B cell (primary cell): ENCODE measurements around the gene SEC16B. TPM values are rescaled to one million over a fixed set of nuclear protein-coding genes. Genes with fewer than 3 reads are reported as not detected.

Experiments used
- ATAC-seq: fragments of 200-7000 bp; cut with Tn5 transposase; one replicate; pipeline ENCODE4 v1.10.0; 2021; ENCODE audit warnings: low read depth, mild to moderate bottlenecking, moderate number of reproducible peaks, moderate library complexity
- CTCF ChIA-PET: fragments of 350-600 bp; sonication (Branson Sonifier 250); formaldehyde crosslinking; loops from one replicate; lab custom pipeline; 2021; ENCODE audit warnings: antibody characterized with exemption, inconsistent platforms; lab: Charles Lee
- POLR2A ChIA-PET: fragments of 350-600 bp; sonication (Branson Sonifier 250); formaldehyde crosslinking; loops from one replicate; lab custom pipeline; 2021; ENCODE audit warnings: antibody characterized with exemption; lab: Charles Lee
- DNase-seq: peaks from one replicate; pipeline ENCODE4 v3.0.0; 2013
- H2AFZ ChIP-seq: 2 replicates; pipeline ENCODE4 v1.6.1; 2012; ENCODE audit warnings: mild to moderate bottlenecking, low read depth, low read length; ENCODE audit not compliant: insufficient read depth, poor library complexity, severe bottlenecking
- H3K27ac ChIP-seq, 2 donors: 1 replicate in 1 of 2; 2 replicates in 1 of 2; pipeline ENCODE4 v1.5.1; 2012 to 2013; ENCODE audit warnings: low read length in 2 of 2, mild to moderate bottlenecking in 2 of 2, moderate library complexity in 1 of 2
- H3K27me3 ChIP-seq, 4 experiments: fragments of 200-600 bp in 1 of 4; sonication (generic) in 1 of 4; replicated peaks in 1 of 4; 1 replicate in 2 of 4; 2 replicates in 2 of 4; pipeline versions ENCODE4 v1.6.1 to v1.7.0; 2013 to 2016; ENCODE audit warnings: low read length in 3 of 4, mild to moderate bottlenecking in 2 of 4, mixed read lengths in 1 of 4, moderate library complexity in 1 of 4; ENCODE audit not compliant: insufficient read depth in 4 of 4, control insufficient read depth in 3 of 4; ENCODE audit errors: control extremely low read depth in 1 of 4
- H3K36me3 ChIP-seq, 2 experiments: replicated peaks in 1 of 2; 1 replicate in 1 of 2; 2 replicates in 1 of 2; pipeline versions ENCODE4 v1.6.1 to v1.7.1; 2013; ENCODE audit warnings: low read length in 1 of 2; ENCODE audit not compliant: insufficient read depth in 2 of 2, control insufficient read depth in 1 of 2; ENCODE audit errors: control extremely low read depth in 1 of 2, extremely low read depth in 1 of 2
- H3K4me1 ChIP-seq, 2 donors: fragments of 200-600 bp in 1 of 2; sonication (generic) in 1 of 2; 1 replicate in 1 of 2; 2 replicates in 1 of 2; pipeline versions ENCODE4 v1.5.1 to v1.6.1; 2013 to 2017; ENCODE audit warnings: low read length in 2 of 2; ENCODE audit not compliant: control insufficient read depth in 2 of 2, insufficient read depth in 2 of 2
- H3K4me2 ChIP-seq: replicated peaks from 2 replicates; pipeline ENCODE3; 2012; ENCODE audit warnings: mild to moderate bottlenecking, low read depth, low read length; ENCODE audit not compliant: poor library complexity, severe bottlenecking
- H3K4me3 ChIP-seq, 5 experiments: fragments of 200-600 bp in 1 of 5; sonication (generic) in 1 of 5; 1 replicate in 3 of 5; 2 replicates in 2 of 5; pipeline versions ENCODE4 v1.5.1 to v1.7.0; 2011 to 2016; ENCODE audit warnings: low read length in 4 of 5, mild to moderate bottlenecking in 4 of 5, low read depth in 2 of 5, control low read depth in 1 of 5, moderate library complexity in 1 of 5; ENCODE audit not compliant: insufficient read depth in 1 of 5; ENCODE audit errors: control extremely low read depth in 1 of 5, extremely low read depth in 1 of 5
- H3K79me2 ChIP-seq: fragments of 200-600 bp; sonication (generic); one replicate; pipeline ENCODE4 v1.6.0; 2016; ENCODE audit warnings: low read length; ENCODE audit not compliant: control insufficient read depth, insufficient read depth
- H3K9ac ChIP-seq: fragments of 200-600 bp; sonication (generic); 2 replicates; pipeline ENCODE4 v1.6.1; 2017; ENCODE audit warnings: mild to moderate bottlenecking, low read length, moderate library complexity
- H3K9me3 ChIP-seq, 3 donors: one replicate each; pipeline versions ENCODE4 v1.6.1 to v1.7.1; 2013; ENCODE audit warnings: low read length in 2 of 3; ENCODE audit not compliant: control insufficient read depth in 2 of 3, insufficient read depth in 1 of 3; ENCODE audit errors: control extremely low read depth in 1 of 3
- H4K20me1 ChIP-seq: 2 replicates; pipeline ENCODE4 v1.6.0; 2012; ENCODE audit warnings: mild to moderate bottlenecking, low read length; ENCODE audit not compliant: insufficient read depth, control insufficient read depth, poor library complexity, severe bottlenecking
- H3K27ac Mint-ChIP-seq: one replicate; pipeline ENCODE4 v1.8.0; 2021; ENCODE audit warnings: mixed read lengths
- H3K27me3 Mint-ChIP-seq: one replicate; pipeline ENCODE4 v1.8.0; 2021; ENCODE audit warnings: mixed read lengths
- H3K4me1 Mint-ChIP-seq: one replicate; pipeline ENCODE4 v1.8.0; 2021; ENCODE audit warnings: mixed read lengths
- H3K4me3 Mint-ChIP-seq: one replicate; pipeline ENCODE4 v1.8.0; 2021; ENCODE audit warnings: mixed read lengths
- H3K9me3 Mint-ChIP-seq: one replicate; pipeline ENCODE4 v1.8.0; 2022; ENCODE audit warnings: mixed read lengths; ENCODE audit not compliant: insufficient read depth
- CTCF ChIP-seq: fragments of 200-600 bp; IDR thresholded peaks from one replicate; pipeline ENCODE4 v1.8.0; 2022; ENCODE audit warnings: antibody characterized with exemption, mild to moderate bottlenecking
- EZH2 ChIP-seq: IDR thresholded peaks from 2 replicates; pipeline ENCODE4 v1.6.1; 2012; ENCODE audit warnings: borderline replicate concordance, low read depth, mild to moderate bottlenecking, moderate library complexity, low read length; ENCODE audit not compliant: insufficient read depth, poor library complexity, severe bottlenecking
- WGBS: methylation state at CpG from one replicate; pipeline ENCODE4 v1.1.5; 2013; ENCODE audit warnings: missing lambda C conversion rate; ENCODE audit not compliant: insufficient coverage; 5-methylcytosine and 5-hydroxymethylcytosine counted together
- intact Hi-C: fragments of 100-400 bp; cut with micrococcal nuclease; formaldehyde crosslinking; loops from one replicate; pipeline ENCODE4 v1.10.0; 2022
- polyA plus RNA-seq: library from polyadenylated mRNA; depleted of rRNA; stranded (reverse); fragments of >200 nt; gene quantifications from 2 replicates; pipeline ENCODE4 v1.2.3, GENCODE V29; 2012
- total RNA-seq, 2 donors: library from RNA; stranded (reverse); fragments of 120-200 nt in 1 of 2; gene quantifications; 1 replicate in 1 of 2; 2 replicates in 1 of 2; pipeline versions ENCODE4 v1.2.3 to v1.2.4, GENCODE V29; 2013 to 2022

The SEC16B gene
- total and polyA plus RNA-seq, 2 donors (not counting 1 experiment from before 2014, with no cell fraction given) = 0.03 to 0.10 TPM

- CTCF ChIA-PET = no interaction called here
- H3K27ac Mint-ChIP-seq = no peak overlapping the region
- no peaks in the 10 kb centered on the region for H3K4me1 Mint-ChIP-seq
- no peaks in the 10 kb centered on the region for H3K4me1 ChIP-seq
- no peak overlapping the region for H3K27ac ChIP-seq
- no peaks in the 10 kb centered on the region for H4K20me1 ChIP-seq
- no peak for ATAC-seq
- TF ChIP-seq EZH2 (no peak), CTCF (no peak)
- H3K9me3 ChIP-seq = peaks cover 0 to 4% (median 0%) of the 10 kb centered on the region in 3 donors
- H3K9ac ChIP-seq = no peak overlapping the region
- WGBS = 87% methylated on average over 7 of the region's 7 CpGs
- DNase-seq = no peak
- intact Hi-C loops = no loop called here
- H2AFZ ChIP-seq = no peak overlapping the region
- no peaks in the 10 kb centered on the region for H3K27me3 ChIP-seq
- H3K27me3 Mint-ChIP-seq = peaks cover 6% of the 10 kb centered on the region
- no peak overlapping the region for H3K4me2 ChIP-seq
- H3K79me2 ChIP-seq = no peaks in the 10 kb centered on the region
- H3K4me3 Mint-ChIP-seq = no peak overlapping the region
- H3K4me3 ChIP-seq = no peak overlapping the region
- no peaks in the 10 kb centered on the region for H3K36me3 ChIP-seq
- POLR2A ChIA-PET = no interaction called here
- no peaks in the 10 kb centered on the region for H3K9me3 Mint-ChIP-seq
Measured at GRCh38 chr1:177914603-177915002, 55.3 kb downstream of the SEC16B start.

- H3K27ac ChIP-seq = no peak overlapping the region
- peaks cover 0 to 4% (median 0%) of the 10 kb centered on the region in 3 donors for H3K9me3 ChIP-seq
- 13% methylated on average over 2 of the region's 4 CpGs for WGBS
- H3K27me3 Mint-ChIP-seq = peaks cover 8% of the 10 kb centered on the region
- ChIA-PET POLR2A (no interaction called here), CTCF (no interaction called here)
- no peaks in the 10 kb centered on the region for H3K4me1 Mint-ChIP-seq
- no peaks in the 10 kb centered on the region for H3K27me3 ChIP-seq
- no peaks in the 10 kb centered on the region for H3K36me3 ChIP-seq
- no peaks in the 10 kb centered on the region for H4K20me1 ChIP-seq
- DNase-seq = no peak
- H3K9me3 Mint-ChIP-seq = no peaks in the 10 kb centered on the region
- intact Hi-C loops = no loop called here
- no peak for ATAC-seq
- no peak overlapping the region for H3K4me2 ChIP-seq
- H3K9ac ChIP-seq = no peak overlapping the region
- H2AFZ ChIP-seq = no peak overlapping the region
- no peaks in the 10 kb centered on the region for H3K79me2 ChIP-seq
- H3K4me3 ChIP-seq = no peak overlapping the region
- no peak overlapping the region for H3K27ac Mint-ChIP-seq
- TF ChIP-seq CTCF (no peak), EZH2 (no peak)
- no peaks in the 10 kb centered on the region for H3K4me1 ChIP-seq
- no peak overlapping the region for H3K4me3 Mint-ChIP-seq
Measured at GRCh38 chr1:177913762-177914540, 55.9 kb downstream of the SEC16B start.
